Esophagus squamous epithelium (tissue), 4 donors: ENCODE measurements around the gene GREB1.

Experiments used
- CTCF ChIP-seq, 6 experiments: fragments of 450-650 bp in 4 of 6; fragments of 200-600 bp in 2 of 6; sonication (generic) in 2 of 6; IDR thresholded peaks; one replicate each; pipeline ENCODE4 v1.5.1; 2016 to 2019; ENCODE audit warnings: antibody characterized with exemption in 6 of 6, mild to moderate bottlenecking in 4 of 6, moderate library complexity in 4 of 6
- POLR2A ChIP-seq, 4 donors: fragments of 450-650 bp; IDR thresholded peaks; one replicate each; pipeline ENCODE4 v1.6.1; 2017; ENCODE audit warnings: antibody characterized with exemption in 4 of 4, mild to moderate bottlenecking in 4 of 4, moderate library complexity in 3 of 4

GRCh38 chr2:11540148-11540995 is 6.5 kb downstream of the GREB1 start:
- TF ChIP-seq CTCF (IDR thresholded peaks at IDR 0.05) (no peak), POLR2A (IDR thresholded peaks at IDR 0.05) (no peak)
